ENCODE measurements around the gene NOXO1. TPM values are rescaled to one million over a fixed set of nuclear protein-coding genes. Genes with fewer than 3 reads are reported as not detected.
"Not testable (repeated sequence)": the region's sequence is repeated elsewhere in the genome, so short reads cannot be mapped to it uniquely, and the experiment has no call there.

The NOXO1 gene
- total and polyA plus RNA-seq, 8 donors: 0.35 to 1.6 (median 0.58) TPM; not detected in 1

GRCh38 chr16:1964506-1965395, 16.5 kb downstream of the NOXO1 start, which contains the start of gene RPS2:
RPS2 (minus strand) TSS chr16:1964826; CDS start chr16:1964625, 201 bp downstream.
- TF ChIP-seq CTCF (IDR thresholded peaks at IDR 0.05): no peak
- intact Hi-C loops (cut with DNase I): no loop called here
- H3K4me1 ChIP-seq: peaks cover 0 to 21% (median 20%) of the 10 kb centered on the region in 3 donors
- H3K4me3 ChIP-seq: peak within 1 kb of the TSS; percentile 74 to 96 (median 88)
- WGBS, 2 donors: 0 to 1% methylated on average over 89 to 97 of the region's 97 CpGs
- H3K36me3 ChIP-seq: peaks cover 0 to 20% (median 10%) of the 10 kb centered on the region in 3 donors
- peak within 1 kb of the TSS; percentile 89 to 96 (median 92) for H3K27ac ChIP-seq
- H3K9me3 ChIP-seq: no peaks in the 10 kb centered on the region
- FAIRE-seq: peak; percentile 60
- ATAC-seq: peak; percentile 91 to 97 (median 93)
- no peaks in the 10 kb centered on the region for H3K27me3 ChIP-seq
- DNase-seq: peak; percentile 98 to 100 (median 98)

DNA sequence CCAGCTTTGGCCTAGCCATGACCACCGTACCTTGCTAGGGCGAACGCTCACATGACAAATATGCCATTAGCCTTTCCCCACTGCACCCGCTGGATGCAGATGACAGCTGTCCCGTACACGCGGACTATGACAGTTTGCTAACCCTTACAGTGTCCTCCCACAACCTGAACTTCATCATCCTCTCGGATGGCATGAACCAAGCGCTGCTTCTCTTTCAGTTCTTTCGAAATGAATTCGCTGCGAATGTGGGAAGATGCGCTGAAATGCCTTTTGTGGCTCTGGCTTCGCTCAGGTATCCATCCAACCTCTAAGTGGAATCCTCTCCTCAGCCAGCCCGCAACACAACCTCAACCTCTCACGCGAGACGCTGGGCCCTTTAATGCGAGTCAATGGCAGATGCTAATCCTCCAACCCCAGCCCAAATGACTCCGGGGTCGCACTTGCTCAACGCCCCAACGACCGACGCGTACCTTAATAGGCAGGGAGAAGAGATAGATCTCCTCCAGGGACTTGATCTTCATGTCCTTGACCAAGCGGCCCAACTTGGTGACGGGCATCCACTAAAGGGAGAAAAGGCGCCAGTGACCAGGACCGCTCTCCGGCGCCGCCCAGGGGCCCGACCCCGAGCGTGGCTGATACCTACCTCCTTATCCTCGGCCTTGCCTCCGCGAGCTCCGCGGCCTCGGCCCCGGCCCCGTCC, 17.3 kb downstream of the NOXO1 start:
- Histone ChIP-seq H3K4me1 (peaks cover 0 to 22% (median 20%) of the 10 kb centered on the region in 3 donors), H3K27ac (peak overlapping the region; percentile 89 to 96 (median 92)), H3K27me3 (no peaks in the 10 kb centered on the region), H3K36me3 (peaks cover 0 to 20% (median 10%) of the 10 kb centered on the region in 3 donors), H3K4me3 (peak overlapping the region; percentile 74 to 96 (median 88)), H3K9me3 (no peaks in the 10 kb centered on the region)
- DNase-seq (peak in 1 of 6 donors; percentile 76), FAIRE-seq (no peak), ATAC-seq (peak in 3 of 4 donors; percentile 30 to 46 (median 30))
- TF ChIP-seq CTCF (IDR thresholded peaks at IDR 0.05): no peak
- intact Hi-C loops (cut with DNase I): no loop called here
- WGBS, 2 donors: 8 to 10% methylated on average over 40 to 44 of the region's 44 CpGs

DNA sequence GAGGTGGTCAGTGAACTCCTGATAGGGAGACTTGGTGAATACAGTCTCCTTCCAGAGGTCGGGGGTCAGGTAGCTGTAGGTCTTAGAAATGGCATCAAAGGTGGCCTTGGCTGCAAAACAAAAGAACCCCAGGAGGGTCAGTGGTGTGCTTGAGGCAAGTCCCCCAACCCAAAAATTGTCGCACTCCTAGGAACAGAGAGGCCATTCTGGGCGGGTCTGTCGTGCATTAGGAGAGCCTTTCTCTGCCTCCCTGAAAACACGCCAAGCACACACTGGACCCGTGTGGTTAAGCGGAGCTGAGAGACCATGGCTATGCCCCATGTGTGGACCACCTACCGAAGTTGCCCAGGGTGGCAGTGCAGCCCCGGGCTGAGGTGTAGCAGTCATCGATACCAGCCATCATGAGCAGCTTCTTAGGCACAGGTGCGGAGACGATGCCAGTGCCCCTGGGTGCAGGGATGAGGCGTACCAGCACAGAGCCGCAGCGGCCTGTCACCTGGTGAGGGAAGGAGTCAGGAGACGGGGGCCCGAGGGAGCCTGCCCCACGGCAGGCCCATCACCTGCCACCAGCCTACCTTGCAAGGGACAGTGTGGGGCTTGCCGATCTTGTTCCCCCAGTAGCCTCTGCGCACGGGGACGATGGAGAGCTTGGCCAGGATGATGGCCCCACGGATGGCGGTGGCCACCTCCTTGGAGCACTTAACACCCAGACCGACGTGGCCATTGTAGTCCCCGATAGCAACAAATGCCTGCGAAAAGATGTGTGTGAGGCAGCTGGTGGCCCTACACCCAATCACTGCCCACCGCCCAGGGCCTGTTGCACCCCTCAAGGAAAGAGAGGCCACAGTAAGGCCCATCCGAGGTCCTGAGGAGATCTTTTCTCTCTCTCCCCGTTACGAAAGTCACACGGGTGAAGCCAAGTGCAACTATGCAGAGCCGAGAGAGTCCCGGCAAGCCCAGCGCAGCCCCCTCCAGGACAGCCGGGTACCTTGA, 18.8 kb downstream of the NOXO1 start:
- peak overlapping the region in 3 of 4 donors; percentile 80 to 96 (median 95) for H3K4me3 ChIP-seq
- H3K27me3 ChIP-seq; intact Hi-C loops (cut with DNase I); H3K27ac ChIP-seq; FAIRE-seq; ATAC-seq; H3K9me3 ChIP-seq: not testable (repeated sequence)
- H3K4me1 ChIP-seq: peaks cover 0 to 25% (median 20%) of the 10 kb centered on the region in 3 donors
- H3K36me3 ChIP-seq: peaks cover 0 to 20% (median 10%) of the 10 kb centered on the region in 3 donors
- peak in 2 of 6 donors; percentile 44 to 77 for DNase-seq
- 81 to 82% methylated on average over 33 to 37 of the region's 37 CpGs for WGBS, 2 donors

- no peak for TF ChIP-seq CTCF (IDR thresholded peaks at IDR 0.05)
- Histone ChIP-seq H3K4me3 (no peak overlapping the region), H3K27me3 (no peaks in the 10 kb centered on the region), H3K4me1 (peaks cover 0 to 25% (median 20%) of the 10 kb centered on the region in 3 donors), H3K27ac (no peak overlapping the region), H3K9me3 (no peaks in the 10 kb centered on the region), H3K36me3 (peaks cover 0 to 20% (median 10%) of the 10 kb centered on the region in 3 donors)
- FAIRE-seq: no peak
- intact Hi-C loops (cut with DNase I): no loop called here
- ATAC-seq: no peak
- 61% methylated on average over 6 of the region's 6 CpGs for WGBS, 2 donors
- peak in 2 of 6 donors; percentile 43 to 45 for DNase-seq
Observed at GRCh38 chr16:1961651-1962067, 19.6 kb downstream of the NOXO1 start.

All from pancreas (tissue), 10 donors.